Vagina (tissue), 2 donors: ENCODE data around the gene KCNQ2. TPM values are rescaled to one million over a fixed set of nuclear protein-coding genes. Genes with fewer than 3 reads are reported as not detected.

Source experiments
- DNase-seq, 2 donors: peaks; one replicate each; pipeline ENCODE4 v3.0.0-alpha.2; 2017; ENCODE audit errors: extremely low spot score in 2 of 2
- H3K27ac ChIP-seq: fragments of 200-600 bp; sonication (generic); one replicate; pipeline ENCODE4 v1.5.1; 2019
- H3K27me3 ChIP-seq: fragments of 200-600 bp; sonication (generic); one replicate; pipeline ENCODE4 v1.5.1; 2019
- H3K36me3 ChIP-seq, 2 donors: fragments of 200-600 bp; sonication (generic); one replicate each; pipeline ENCODE4 v1.5.1; 2017 to 2019
- H3K4me1 ChIP-seq: fragments of 200-600 bp; sonication (generic); one replicate; pipeline ENCODE4 v1.5.1; 2019
- H3K4me3 ChIP-seq, 2 donors: fragments of 200-600 bp; sonication (generic); 1 replicate in 1 of 2; 2 replicates in 1 of 2; pipeline ENCODE4 v1.5.1; 2016 to 2019
- H3K9me3 ChIP-seq: fragments of 200-600 bp; sonication (generic); one replicate; pipeline ENCODE4 v1.5.1; 2019
- POLR2A ChIP-seq, 2 donors: fragments of 450-650 bp; IDR thresholded peaks; one replicate each; pipeline ENCODE4 v1.6.1; 2017; ENCODE audit warnings: antibody characterized with exemption in 2 of 2, mild to moderate bottlenecking in 2 of 2, moderate library complexity in 2 of 2
- POLR2AphosphoS5 ChIP-seq, 2 donors: sonication (generic); formaldehyde crosslinking; IDR thresholded peaks; one replicate each; pipeline ENCODE4 v1.9.0; 2017; ENCODE audit warnings: antibody characterized with exemption in 2 of 2, mild to moderate bottlenecking in 2 of 2, low read depth in 1 of 2; ENCODE audit not compliant: insufficient read depth in 1 of 2
- intact Hi-C: fragments of 100-400 bp; cut with DNase I; formaldehyde crosslinking; loops from one replicate; pipeline ENCODE4 v1.15.1; 2023
- total RNA-seq: library from RNA; depleted of rRNA; stranded (reverse); fragments of >200 nt; gene quantifications from one replicate; pipeline ENCODE4 v1.2.3, GENCODE V29; 2016
- TF ChIP-seq, protein P1 (sequence below), 3 experiments: fragments of 450-650 bp in 2 of 3; fragments of 200-600 bp in 1 of 3; sonication (generic) in 1 of 3; IDR thresholded peaks; one replicate each; pipeline ENCODE4 v1.5.1; 2017 to 2019; ENCODE audit warnings: antibody characterized with exemption in 3 of 3, mild to moderate bottlenecking in 2 of 3, moderate library complexity in 2 of 3

Gene KCNQ2
- total RNA-seq, 1 donor from 2014 or later: 1.2 TPM

DNA sequence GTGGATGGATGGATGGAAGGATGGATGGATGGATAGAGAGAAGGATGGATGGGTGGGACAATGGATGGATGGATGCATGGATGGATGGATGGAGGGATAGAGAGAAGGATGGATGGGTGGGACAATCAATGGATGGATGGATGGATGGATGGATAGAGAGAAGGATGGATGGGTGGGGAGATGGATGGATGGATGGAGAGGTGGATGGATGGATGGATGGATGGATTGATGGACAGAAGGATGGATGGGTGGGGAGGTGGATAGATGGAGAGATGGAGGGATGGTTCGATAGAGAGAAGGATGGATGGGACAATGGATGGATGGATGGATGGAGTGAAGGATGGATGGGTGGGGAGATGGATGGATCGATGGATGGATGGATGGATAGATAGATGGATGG, 20.1 kb upstream of the KCNQ2 start:
- Histone ChIP-seq H3K27ac (no peak overlapping the region), H3K9me3 (no peaks in the 10 kb centered on the region), H3K36me3 (no peaks in the 10 kb centered on the region), H3K27me3 (peaks cover 6% of the 10 kb centered on the region), H3K4me3 (no peak overlapping the region), H3K4me1 (peaks cover 5% of the 10 kb centered on the region)
- DNase-seq: no peak
- TF ChIP-seq, protein P1, sequence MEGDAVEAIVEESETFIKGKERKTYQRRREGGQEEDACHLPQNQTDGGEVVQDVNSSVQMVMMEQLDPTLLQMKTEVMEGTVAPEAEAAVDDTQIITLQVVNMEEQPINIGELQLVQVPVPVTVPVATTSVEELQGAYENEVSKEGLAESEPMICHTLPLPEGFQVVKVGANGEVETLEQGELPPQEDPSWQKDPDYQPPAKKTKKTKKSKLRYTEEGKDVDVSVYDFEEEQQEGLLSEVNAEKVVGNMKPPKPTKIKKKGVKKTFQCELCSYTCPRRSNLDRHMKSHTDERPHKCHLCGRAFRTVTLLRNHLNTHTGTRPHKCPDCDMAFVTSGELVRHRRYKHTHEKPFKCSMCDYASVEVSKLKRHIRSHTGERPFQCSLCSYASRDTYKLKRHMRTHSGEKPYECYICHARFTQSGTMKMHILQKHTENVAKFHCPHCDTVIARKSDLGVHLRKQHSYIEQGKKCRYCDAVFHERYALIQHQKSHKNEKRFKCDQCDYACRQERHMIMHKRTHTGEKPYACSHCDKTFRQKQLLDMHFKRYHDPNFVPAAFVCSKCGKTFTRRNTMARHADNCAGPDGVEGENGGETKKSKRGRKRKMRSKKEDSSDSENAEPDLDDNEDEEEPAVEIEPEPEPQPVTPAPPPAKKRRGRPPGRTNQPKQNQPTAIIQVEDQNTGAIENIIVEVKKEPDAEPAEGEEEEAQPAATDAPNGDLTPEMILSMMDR (IDR thresholded peaks at IDR 0.05): no peak
- TF ChIP-seq POLR2A (IDR thresholded peaks at IDR 0.05): no peak
- TF ChIP-seq POLR2AphosphoS5 (IDR thresholded peaks at IDR 0.05; ENCODE audit: insufficient read depth in 1 of 2, low read depth in 1 of 2): no peak
- intact Hi-C loops: no loop called here

DNA sequence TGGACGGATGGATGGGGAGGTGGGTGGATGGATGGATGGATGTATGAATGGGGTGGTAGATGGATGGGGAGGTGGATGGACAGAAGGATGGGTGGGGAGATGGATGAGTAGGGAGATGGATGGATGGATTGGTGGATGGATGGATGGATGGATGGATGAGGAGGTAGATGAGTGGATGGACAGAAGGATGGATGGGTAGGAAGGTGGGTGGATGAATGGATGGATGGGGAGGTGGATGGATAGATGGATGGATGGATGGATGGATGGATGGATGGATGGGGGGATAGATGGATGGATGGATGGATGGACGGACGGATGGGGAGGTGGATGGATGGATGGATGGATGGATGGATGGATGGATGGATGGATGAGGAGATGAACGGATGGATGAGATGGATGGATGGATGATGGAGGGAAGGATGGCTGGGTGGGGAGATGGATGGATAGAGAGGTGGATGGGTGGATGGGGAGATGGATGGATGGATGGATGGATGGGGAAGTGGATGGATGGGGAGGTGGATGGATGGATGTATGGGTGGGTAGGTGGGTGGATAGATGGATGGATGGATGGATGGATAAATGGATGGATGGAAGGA, 19.3 kb upstream of the KCNQ2 start:
- Histone ChIP-seq H3K27ac (no peak overlapping the region), H3K9me3 (no peaks in the 10 kb centered on the region), H3K36me3 (no peaks in the 10 kb centered on the region), H3K4me3 (no peak overlapping the region), H3K27me3 (peaks cover 9% of the 10 kb centered on the region), H3K4me1 (peaks cover 5% of the 10 kb centered on the region)
- DNase-seq: no peak
- intact Hi-C loops: no loop called here
- no peak for TF ChIP-seq POLR2A (IDR thresholded peaks at IDR 0.05)
- TF ChIP-seq, protein P1 (IDR thresholded peaks at IDR 0.05): no peak
- no peak for TF ChIP-seq POLR2AphosphoS5 (IDR thresholded peaks at IDR 0.05; ENCODE audit: insufficient read depth in 1 of 2, low read depth in 1 of 2)

DNA sequence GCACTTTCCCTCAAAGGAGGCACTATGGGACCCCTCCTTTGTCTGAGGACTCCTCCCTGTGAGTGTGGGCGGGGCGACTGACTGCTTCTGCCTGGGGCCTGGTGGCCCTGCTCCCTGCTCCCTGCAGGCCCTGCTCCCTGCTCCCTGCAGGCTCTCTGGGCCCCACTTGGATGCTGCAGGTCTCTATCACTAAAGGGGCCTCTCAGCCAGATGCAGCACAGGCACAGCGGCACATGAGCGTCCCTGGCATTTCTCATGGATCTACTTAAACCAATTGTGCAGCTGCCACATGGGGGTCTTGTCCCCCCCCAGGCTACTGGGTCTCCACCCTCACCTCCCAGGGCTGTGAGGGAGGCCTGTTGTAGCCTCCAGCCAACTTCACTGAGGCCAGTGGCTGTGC, 18.6 kb upstream of the KCNQ2 start:
- Histone ChIP-seq H3K27ac (no peak overlapping the region), H3K27me3 (peaks cover 9% of the 10 kb centered on the region), H3K36me3 (no peaks in the 10 kb centered on the region), H3K4me1 (no peaks in the 10 kb centered on the region), H3K4me3 (no peak overlapping the region), H3K9me3 (no peaks in the 10 kb centered on the region)
- DNase-seq: no peak
- intact Hi-C loops: no loop called here
- TF ChIP-seq POLR2A (IDR thresholded peaks at IDR 0.05) (no peak), POLR2AphosphoS5 (IDR thresholded peaks at IDR 0.05; ENCODE audit: insufficient read depth in 1 of 2, low read depth in 1 of 2) (no peak)
- TF ChIP-seq, protein P1 (IDR thresholded peaks at IDR 0.05): no peak

DNA sequence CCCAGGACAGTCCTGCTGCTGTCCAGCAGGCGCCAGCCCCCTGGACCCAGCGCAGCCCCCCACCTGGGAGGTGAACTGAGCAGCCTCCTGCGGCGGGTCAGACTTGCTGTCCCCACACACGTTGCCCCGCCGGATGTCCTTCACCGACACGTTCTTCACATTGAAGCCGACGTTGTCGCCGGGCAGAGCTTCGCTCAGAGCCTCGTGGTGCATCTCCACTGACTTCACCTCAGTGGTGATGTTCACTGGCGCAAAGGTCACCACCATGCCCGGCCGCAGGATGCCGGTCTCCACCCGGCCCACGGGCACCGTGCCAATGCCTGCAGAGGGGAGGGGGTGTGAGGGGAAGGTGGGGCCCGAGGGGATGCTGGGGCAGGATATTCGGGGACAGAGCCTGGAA, 18.0 kb upstream of the KCNQ2 start:
- Histone ChIP-seq H3K27ac (no peak overlapping the region), H3K9me3 (no peaks in the 10 kb centered on the region), H3K27me3 (peaks cover 9% of the 10 kb centered on the region), H3K36me3 (no peaks in the 10 kb centered on the region), H3K4me1 (no peaks in the 10 kb centered on the region), H3K4me3 (no peak overlapping the region)
- TF ChIP-seq POLR2AphosphoS5 (IDR thresholded peaks at IDR 0.05; ENCODE audit: insufficient read depth in 1 of 2, low read depth in 1 of 2) (no peak), POLR2A (IDR thresholded peaks at IDR 0.05) (no peak)
- TF ChIP-seq, protein P1 (IDR thresholded peaks at IDR 0.05): no peak
- intact Hi-C loops: no loop called here
- no peak for DNase-seq

DNA sequence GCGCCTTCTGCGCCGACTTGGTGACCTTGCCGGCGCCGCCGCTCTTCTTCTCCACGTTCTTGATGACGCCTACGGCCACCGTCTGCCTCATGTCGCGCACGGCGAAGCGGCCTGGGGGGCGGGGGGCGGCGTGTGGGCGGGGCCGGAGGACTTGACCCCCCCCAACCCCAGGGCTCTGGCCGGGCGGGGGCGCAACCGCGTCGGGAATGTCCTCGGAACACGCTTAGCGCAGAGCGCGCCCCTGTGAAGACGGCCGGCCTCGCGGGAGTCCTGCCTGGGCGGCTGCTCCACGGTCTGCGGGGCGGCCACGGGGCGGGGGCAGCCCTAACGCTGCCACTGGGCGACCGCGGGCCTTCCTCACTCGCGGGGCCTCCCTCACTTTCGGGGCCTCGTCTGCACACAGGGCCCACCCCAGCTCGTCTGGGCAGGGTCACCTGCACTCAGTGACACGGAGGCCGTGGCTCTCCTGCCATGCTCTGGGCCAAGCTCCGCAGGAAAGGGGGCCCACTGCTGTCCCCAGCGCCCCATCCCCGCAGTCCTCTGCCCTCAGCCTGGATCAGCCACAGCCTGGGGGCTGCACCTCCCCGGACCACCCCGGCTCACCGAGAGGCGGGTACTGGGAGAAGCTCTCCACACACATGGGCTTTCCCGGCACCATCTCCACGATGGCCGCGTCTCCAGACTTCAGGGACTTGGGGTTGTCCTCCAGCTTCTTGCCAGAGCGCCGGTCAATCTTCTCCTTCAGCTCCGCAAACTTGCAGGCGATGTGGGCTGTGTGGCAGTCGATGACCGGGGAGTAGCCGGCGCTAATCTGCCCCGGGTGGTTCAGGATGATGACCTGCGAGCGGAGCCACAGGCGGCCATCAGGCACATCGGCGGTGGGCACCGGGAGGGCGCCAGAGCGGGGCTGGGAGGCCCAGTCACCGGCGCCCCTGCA, 16.1 kb upstream of the KCNQ2 start:
- no peak overlapping the region for H3K4me3 ChIP-seq
- H3K27me3 ChIP-seq: peaks cover 9% of the 10 kb centered on the region
- H3K9me3 ChIP-seq: no peaks in the 10 kb centered on the region
- intact Hi-C loops: no loop called here
- H3K36me3 ChIP-seq: no peaks in the 10 kb centered on the region
- no peak for DNase-seq
- TF ChIP-seq POLR2AphosphoS5 (IDR thresholded peaks at IDR 0.05; ENCODE audit: insufficient read depth in 1 of 2, low read depth in 1 of 2): no peak
- H3K27ac ChIP-seq: no peak overlapping the region
- H3K4me1 ChIP-seq: no peaks in the 10 kb centered on the region
